Measurements from ENCODE around the gene IKZF2.

IKZF2 gene

GRCh38 chr2:213043566-213043965 lies 107.8 kb downstream of the IKZF2 start:
- H3K27me3 ChIP-seq = no peaks in the 10 kb centered on the region
- no peak overlapping the region for H3K27ac ChIP-seq
- no peaks in the 10 kb centered on the region for H3K36me3 ChIP-seq
- no peak for TF ChIP-seq CTCF (IDR thresholded peaks at IDR 0.05)
- H3K9me3 ChIP-seq = no peaks in the 10 kb centered on the region
- no peaks in the 10 kb centered on the region for H3K4me1 ChIP-seq (ENCODE audit: control insufficient read depth in 1 of 2, insufficient read depth in 1 of 2, low read depth in 1 of 2, low read length in 1 of 2)
- H3K4me3 ChIP-seq (ENCODE audit: low read depth in 1 of 2, low read length in 1 of 2) = no peak overlapping the region

DNA sequence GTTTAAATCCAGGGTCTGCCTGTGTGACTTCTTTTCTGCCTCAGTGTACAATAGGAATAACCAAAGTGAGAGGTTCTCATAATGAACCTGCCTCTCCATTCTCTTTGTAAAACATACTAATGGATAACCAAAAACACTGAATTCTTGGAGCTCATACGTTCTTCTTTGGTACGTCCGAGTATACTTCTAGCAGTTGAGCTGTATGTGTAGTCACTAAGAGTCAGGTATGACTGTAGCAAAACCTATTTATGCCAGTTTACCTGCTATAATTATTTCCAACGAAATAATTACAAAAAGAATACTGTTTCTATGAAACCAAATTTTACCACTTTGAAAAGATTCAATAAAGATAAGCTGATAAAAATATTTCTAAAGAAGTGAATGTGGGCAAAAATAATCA lies 109.2 kb downstream of the IKZF2 start:
- no peak overlapping the region for H3K27ac ChIP-seq
- no peak overlapping the region for H3K4me3 ChIP-seq (ENCODE audit: low read depth in 1 of 2, low read length in 1 of 2)
- no peak for TF ChIP-seq CTCF (IDR thresholded peaks at IDR 0.05)
- H3K36me3 ChIP-seq = no peaks in the 10 kb centered on the region
- H3K27me3 ChIP-seq = no peaks in the 10 kb centered on the region
- peaks cover 0 to 10% of the 10 kb centered on the region in 2 experiments for H3K4me1 ChIP-seq (ENCODE audit: control insufficient read depth in 1 of 2, insufficient read depth in 1 of 2, low read depth in 1 of 2, low read length in 1 of 2)
- no peaks in the 10 kb centered on the region for H3K9me3 ChIP-seq

DNA sequence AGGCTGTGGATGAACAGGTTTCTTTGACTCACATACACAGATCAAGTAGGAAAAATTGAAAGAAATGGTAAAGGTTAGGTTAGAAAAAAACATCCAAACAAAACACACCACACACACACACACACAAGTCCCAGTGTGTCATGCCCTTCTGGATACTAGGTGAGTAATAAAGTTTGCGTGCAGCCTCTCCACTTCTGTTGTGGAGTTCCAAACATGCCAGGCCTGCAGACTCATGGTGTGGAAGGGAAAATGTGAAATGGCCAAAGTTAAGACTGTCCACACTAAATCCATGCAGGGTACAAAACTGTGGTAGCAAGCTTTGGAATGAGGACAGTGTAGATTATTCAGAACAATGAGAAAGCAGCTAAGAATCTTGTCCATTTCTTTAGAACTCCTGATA lies 114.6 kb downstream of the IKZF2 start:
- no peak overlapping the region for H3K4me3 ChIP-seq (ENCODE audit: low read depth in 1 of 2, low read length in 1 of 2)
- H3K27ac ChIP-seq = no peak overlapping the region
- TF ChIP-seq CTCF (IDR thresholded peaks at IDR 0.05) = no peak
- peaks cover 0 to 35% of the 10 kb centered on the region in 2 experiments for H3K4me1 ChIP-seq (ENCODE audit: control insufficient read depth in 1 of 2, insufficient read depth in 1 of 2, low read depth in 1 of 2, low read length in 1 of 2)
- no peaks in the 10 kb centered on the region for H3K36me3 ChIP-seq
- no peaks in the 10 kb centered on the region for H3K27me3 ChIP-seq
- no peaks in the 10 kb centered on the region for H3K9me3 ChIP-seq

- H3K27ac ChIP-seq = no peak overlapping the region
- H3K27me3 ChIP-seq = no peaks in the 10 kb centered on the region
- no peaks in the 10 kb centered on the region for H3K36me3 ChIP-seq
- peaks cover 0 to 46% of the 10 kb centered on the region in 2 experiments for H3K4me1 ChIP-seq (ENCODE audit: control insufficient read depth in 1 of 2, insufficient read depth in 1 of 2, low read depth in 1 of 2, low read length in 1 of 2)
- H3K4me3 ChIP-seq (ENCODE audit: low read depth in 1 of 2, low read length in 1 of 2) = no peak overlapping the region
- TF ChIP-seq CTCF (IDR thresholded peaks at IDR 0.05) = no peak
- no peaks in the 10 kb centered on the region for H3K9me3 ChIP-seq
Measured at GRCh38 chr2:213034585-213034984, 116.8 kb downstream of the IKZF2 start.

GRCh38 chr2:213032607-213033006 lies 118.8 kb downstream of the IKZF2 start:
- Histone ChIP-seq H3K27ac (no peak overlapping the region), H3K27me3 (no peaks in the 10 kb centered on the region), H3K4me3 (ENCODE audit: low read depth in 1 of 2, low read length in 1 of 2) (no peak overlapping the region), H3K9me3 (no peaks in the 10 kb centered on the region), H3K4me1 (ENCODE audit: control insufficient read depth in 1 of 2, insufficient read depth in 1 of 2, low read depth in 1 of 2, low read length in 1 of 2) (peaks cover 0 to 39% of the 10 kb centered on the region in 2 experiments), H3K36me3 (no peaks in the 10 kb centered on the region)
- no peak for TF ChIP-seq CTCF (IDR thresholded peaks at IDR 0.05)

GRCh38 chr2:213022987-213023386 lies 128.4 kb downstream of the IKZF2 start:
- no peak overlapping the region for H3K4me3 ChIP-seq (ENCODE audit: low read depth in 1 of 2, low read length in 1 of 2)
- TF ChIP-seq CTCF (IDR thresholded peaks at IDR 0.05) = no peak
- H3K4me1 ChIP-seq (ENCODE audit: control insufficient read depth in 1 of 2, insufficient read depth in 1 of 2, low read depth in 1 of 2, low read length in 1 of 2) = no peaks in the 10 kb centered on the region
- no peaks in the 10 kb centered on the region for H3K9me3 ChIP-seq
- H3K27ac ChIP-seq = no peak overlapping the region
- no peaks in the 10 kb centered on the region for H3K27me3 ChIP-seq
- no peaks in the 10 kb centered on the region for H3K36me3 ChIP-seq
